Thyroid gland (tissue), 4 donors: ENCODE results near the gene AXDND1.

Experiments used
- CTCF ChIP-seq, 6 experiments: fragments of 200-600 bp in 3 of 6; fragments of 450-650 bp in 3 of 6; sonication (generic) in 3 of 6; IDR thresholded peaks; one replicate each; pipeline ENCODE4 v1.5.1; 2016 to 2019; ENCODE audit warnings: antibody characterized with exemption in 6 of 6, mild to moderate bottlenecking in 2 of 6, inconsistent platforms in 1 of 6, moderate library complexity in 1 of 6
- POLR2A ChIP-seq, 2 donors: fragments of 450-650 bp; IDR thresholded peaks; one replicate each; pipeline ENCODE4 v1.6.1; 2017; ENCODE audit warnings: antibody characterized with exemption in 2 of 2, mild to moderate bottlenecking in 2 of 2, moderate library complexity in 1 of 2

DNA sequence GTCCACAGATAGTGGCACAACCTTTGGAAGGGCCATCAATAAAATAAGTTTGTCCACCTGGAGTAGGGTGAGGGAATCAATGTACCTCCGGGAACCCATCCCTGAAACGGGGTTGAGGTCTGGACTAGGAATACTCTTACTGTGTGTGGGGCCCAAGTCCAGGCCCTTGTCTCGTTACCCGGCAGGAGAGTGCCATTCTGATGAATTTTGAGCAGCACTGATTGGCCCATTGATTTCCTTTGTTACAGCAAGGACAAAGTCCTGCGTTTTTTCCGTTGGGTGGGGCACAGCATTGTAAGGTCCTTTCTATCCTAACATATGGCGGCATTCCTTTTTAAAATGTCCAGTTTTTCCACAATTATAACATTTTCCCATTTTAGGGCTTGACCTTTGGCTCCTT is 75.2 kb downstream of the AXDND1 start:
- TF ChIP-seq CTCF (IDR thresholded peaks at IDR 0.05) = no peak
- TF ChIP-seq POLR2A (IDR thresholded peaks at IDR 0.05) = no peak
